HL-60 (cell line): Measurements from ENCODE around the gene BCLAF3.

Experiments
- CTCF ChIP-seq: IDR thresholded peaks from one replicate; pipeline ENCODE4 v1.5.1; 2011; ENCODE audit warnings: low read length, control low read depth, inconsistent platforms; ENCODE audit not compliant: insufficient read depth
- POLR2AphosphoS5 ChIP-seq: IDR thresholded peaks from 2 replicates; pipeline ENCODE4 v1.6.1; 2012; ENCODE audit warnings: low read depth

GRCh38 chrX:19964017-19964710 is 26.7 kb downstream of the BCLAF3 start:
- TF ChIP-seq CTCF (no peak), POLR2AphosphoS5 (no peak)
